GM06990 (cell line): ENCODE data around the gene SBNO2.

ENCODE experiments used
- DNase-seq: peaks from one replicate; pipeline ENCODE4 v3.0.0-alpha.2; 2011; ENCODE audit not compliant: insufficient read length; ENCODE audit errors: extremely low read depth
- H3K27me3 ChIP-seq: replicated peaks from 2 replicates; pipeline ENCODE4 v1.6.0; 2011; ENCODE audit warnings: low read length; ENCODE audit not compliant: control insufficient read depth, insufficient read depth
- H3K36me3 ChIP-seq: 2 replicates; pipeline ENCODE4 v1.5.1; 2011; ENCODE audit warnings: low read length; ENCODE audit not compliant: control insufficient read depth, insufficient read depth
- H3K4me3 ChIP-seq: replicated peaks from 2 replicates; pipeline ENCODE4 v1.5.1; 2011; ENCODE audit warnings: low read depth, mild to moderate bottlenecking, control low read depth, low read length
- TF ChIP-seq, protein P1 (sequence below): IDR thresholded peaks from 2 replicates; pipeline ENCODE4 v1.5.1; 2011; ENCODE audit warnings: low read length, control low read depth, mild to moderate bottlenecking, inconsistent platforms; ENCODE audit not compliant: insufficient read depth, poor library complexity, severe bottlenecking

Gene SBNO2

DNA sequence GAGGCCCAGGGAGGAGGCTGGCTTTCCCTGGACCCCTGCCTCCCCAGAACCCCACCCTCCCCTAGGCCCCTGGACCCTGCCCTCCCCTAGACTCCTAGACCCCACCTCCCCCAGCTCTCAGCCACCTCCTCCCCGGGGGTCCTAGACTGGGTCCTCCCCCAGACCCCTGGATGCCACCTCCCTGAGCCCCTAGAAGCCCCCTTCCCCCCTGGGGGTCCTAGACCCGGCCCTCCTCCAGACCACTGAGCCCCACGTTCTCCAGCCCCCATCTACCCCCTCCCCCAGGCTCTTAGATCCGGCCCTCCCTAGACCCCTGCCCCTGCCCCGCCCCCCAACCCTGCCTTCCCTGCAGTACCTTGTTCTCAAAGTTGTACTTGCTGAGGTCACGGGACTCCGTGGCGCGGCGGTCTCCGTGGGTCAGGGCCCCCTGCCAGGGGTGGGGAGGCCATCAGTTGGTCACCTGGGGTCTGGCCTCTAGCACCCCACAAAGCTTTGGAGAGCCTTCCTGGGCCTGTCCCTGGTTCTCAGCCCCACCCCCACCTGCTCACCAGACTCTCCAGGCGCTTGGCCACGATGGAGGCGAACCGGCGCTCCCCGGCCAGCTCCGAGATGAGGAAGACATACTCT is 62.3 kb downstream of the SBNO2 start:
- Histone ChIP-seq H3K4me3 (no peak overlapping the region), H3K27me3 (no peaks in the 10 kb centered on the region), H3K36me3 (peaks cover 37% of the 10 kb centered on the region)
- DNase-seq: no peak
- TF ChIP-seq, protein P1, sequence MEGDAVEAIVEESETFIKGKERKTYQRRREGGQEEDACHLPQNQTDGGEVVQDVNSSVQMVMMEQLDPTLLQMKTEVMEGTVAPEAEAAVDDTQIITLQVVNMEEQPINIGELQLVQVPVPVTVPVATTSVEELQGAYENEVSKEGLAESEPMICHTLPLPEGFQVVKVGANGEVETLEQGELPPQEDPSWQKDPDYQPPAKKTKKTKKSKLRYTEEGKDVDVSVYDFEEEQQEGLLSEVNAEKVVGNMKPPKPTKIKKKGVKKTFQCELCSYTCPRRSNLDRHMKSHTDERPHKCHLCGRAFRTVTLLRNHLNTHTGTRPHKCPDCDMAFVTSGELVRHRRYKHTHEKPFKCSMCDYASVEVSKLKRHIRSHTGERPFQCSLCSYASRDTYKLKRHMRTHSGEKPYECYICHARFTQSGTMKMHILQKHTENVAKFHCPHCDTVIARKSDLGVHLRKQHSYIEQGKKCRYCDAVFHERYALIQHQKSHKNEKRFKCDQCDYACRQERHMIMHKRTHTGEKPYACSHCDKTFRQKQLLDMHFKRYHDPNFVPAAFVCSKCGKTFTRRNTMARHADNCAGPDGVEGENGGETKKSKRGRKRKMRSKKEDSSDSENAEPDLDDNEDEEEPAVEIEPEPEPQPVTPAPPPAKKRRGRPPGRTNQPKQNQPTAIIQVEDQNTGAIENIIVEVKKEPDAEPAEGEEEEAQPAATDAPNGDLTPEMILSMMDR: no peak

DNA sequence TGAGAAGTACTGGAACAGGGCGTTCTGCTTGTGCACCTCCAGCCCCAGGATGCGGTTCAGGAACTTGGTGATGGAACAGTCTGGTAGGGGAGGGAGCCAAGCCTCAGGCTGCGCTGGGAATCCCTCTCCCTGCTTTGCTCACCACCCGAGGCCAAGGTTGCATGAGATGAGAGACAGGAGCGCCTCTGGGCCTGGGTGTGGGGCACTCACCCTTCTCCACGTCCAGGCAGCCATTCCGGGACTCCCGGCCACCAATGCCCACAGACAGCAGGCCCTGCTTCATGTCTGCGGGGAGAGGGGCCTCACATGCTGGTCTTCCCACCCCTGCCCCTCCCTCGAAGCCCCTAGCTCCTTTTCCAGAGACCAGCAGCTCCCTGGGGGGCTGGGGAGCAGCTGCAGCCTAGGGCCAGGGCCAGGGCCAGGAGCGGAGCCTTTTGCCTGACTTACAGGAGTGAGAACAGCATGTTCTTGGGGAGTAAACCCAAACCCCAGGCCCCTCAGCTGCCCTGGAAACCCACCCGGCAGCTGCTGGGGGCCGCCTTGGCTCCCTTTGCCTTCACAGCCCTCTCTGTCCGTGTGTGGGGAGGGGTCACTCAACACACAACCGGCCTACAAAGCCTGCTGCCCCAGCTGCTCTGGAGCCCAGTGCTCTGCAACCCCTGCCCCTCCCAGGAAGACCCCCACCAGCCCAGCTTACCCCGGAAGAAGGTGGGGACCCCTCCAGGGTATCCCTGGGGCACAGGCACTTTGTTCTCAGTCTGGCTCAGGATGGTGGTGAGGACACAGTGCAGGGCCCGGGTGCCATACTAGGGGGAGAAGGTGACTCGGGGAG is 63.0 kb downstream of the SBNO2 start:
- Histone ChIP-seq H3K36me3 (peaks cover 39% of the 10 kb centered on the region), H3K4me3 (no peak overlapping the region), H3K27me3 (no peaks in the 10 kb centered on the region)
- TF ChIP-seq, protein P1: no peak
- no peak for DNase-seq

DNA sequence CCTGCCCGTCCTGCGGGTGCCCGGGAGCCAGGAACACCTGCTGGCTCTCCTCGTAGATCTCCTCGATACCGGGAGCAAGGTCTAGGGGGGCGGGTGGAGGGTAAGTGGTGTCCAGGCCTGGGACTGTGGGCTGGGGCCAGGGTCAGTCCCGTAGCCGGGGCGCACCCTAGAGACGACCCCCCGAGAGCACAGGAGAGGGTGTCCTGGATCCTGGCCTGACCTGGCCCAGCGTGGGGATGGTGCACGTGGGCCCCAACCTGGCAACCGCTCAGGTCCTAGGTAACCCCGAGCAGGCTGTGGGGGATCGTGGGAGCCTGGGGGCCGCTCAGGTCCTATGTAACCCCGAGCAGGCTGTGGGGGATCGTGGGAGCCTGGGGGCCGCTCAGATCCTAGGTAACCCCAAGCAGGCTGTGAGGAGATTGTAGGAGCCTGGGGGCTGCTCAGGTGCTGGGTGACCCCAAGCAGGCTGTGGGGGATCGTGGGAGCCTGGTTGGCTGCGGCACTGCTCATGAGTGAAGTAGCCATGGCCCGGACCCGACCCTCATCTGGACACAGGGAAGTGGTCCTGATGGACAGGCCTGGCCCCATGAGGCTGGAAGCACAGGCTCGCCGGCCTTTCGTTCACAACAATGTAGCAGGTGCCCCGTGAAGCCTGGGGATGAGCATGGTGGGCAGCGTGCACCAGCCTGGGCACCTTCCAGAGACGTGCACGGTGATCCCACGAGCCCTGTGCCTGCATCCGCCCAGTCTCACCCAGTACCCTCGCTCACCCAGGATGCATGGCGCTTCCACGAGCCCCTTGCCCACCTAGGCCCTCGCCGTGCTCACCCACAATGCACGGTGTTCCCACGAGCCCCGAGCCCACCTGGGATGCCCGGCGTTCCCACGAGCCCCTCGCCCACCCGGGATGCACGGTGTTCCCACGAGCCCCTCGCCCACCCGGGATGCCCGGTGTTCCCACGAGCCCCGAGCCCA is 64.1 kb downstream of the SBNO2 start:
- Histone ChIP-seq H3K27me3 (no peaks in the 10 kb centered on the region), H3K4me3 (no peak overlapping the region), H3K36me3 (peaks cover 39% of the 10 kb centered on the region)
- DNase-seq: no peak
- TF ChIP-seq, protein P1: no peak

DNA sequence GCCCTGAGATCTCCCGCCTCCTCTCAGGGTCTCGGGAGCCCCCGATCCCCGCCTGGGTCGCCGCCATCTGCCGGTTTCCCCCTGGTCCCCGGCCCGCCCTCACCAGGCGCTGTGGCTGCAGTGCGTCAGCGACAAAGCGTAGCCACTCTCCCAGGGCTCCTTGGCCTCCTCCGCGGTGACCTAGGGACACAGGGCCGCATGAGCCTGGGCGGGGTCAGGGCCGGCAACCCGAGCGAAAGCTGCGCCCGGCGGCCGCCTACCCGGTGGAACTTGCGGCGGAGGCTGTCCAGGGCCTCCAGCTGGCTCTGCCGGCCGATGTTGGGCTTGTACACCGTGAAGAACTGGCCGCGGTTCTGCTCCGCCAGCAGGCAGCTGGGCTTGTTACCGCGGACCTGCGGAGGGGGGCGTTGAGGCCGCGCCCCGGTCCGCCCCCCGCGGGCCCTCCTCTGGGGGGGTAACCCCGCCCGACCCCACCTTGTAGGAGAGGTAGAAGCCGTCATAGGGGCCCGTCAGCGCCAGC is 65.0 kb downstream of the SBNO2 start:
- H3K27me3 ChIP-seq: no peaks in the 10 kb centered on the region
- TF ChIP-seq, protein P1: no peak
- no peak overlapping the region for H3K4me3 ChIP-seq
- no peak for DNase-seq
- H3K36me3 ChIP-seq: peaks cover 39% of the 10 kb centered on the region

DNA sequence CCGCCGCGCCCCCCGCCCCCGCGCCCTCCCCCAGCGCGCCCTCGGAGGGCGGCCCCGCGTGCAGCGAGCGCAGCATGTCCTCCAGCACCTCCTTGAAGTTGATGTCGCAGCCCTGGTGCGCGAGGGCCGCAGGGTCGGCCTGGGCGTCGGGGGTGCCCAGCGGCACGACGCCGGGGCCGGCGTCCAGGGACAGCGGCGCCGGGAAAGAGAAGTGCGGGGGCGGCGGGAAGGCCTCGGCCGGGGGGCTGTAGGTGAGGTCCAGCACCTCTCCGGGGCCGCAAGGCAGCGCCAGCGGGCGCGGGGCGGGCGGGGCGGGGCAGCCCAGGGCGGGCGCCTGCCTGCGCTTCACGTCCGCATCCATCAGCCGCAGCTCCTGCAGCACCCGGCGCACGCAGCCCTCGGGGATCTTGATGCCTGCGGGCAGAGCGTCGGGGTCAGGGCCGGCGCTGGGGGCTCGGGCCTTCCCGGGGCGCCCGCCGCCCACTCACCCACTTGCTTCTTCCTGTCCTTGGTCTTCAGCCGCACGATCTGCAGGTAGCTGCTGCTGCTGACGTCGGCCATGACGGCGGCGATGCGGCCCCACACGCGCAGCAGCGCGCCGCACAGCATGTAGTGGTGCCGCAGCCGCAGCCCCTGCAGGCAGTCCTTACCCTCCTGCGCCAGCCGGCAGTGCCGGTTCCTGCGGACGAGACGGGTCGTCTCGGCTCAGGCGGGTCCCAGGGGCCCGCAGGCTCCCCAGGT is 65.6 kb downstream of the SBNO2 start:
- DNase-seq: no peak
- H3K4me3 ChIP-seq: no peak overlapping the region
- TF ChIP-seq, protein P1: no peak
- no peaks in the 10 kb centered on the region for H3K27me3 ChIP-seq
- peaks cover 35% of the 10 kb centered on the region for H3K36me3 ChIP-seq
